ENCODE results near the gene ANKHD1. TPM values are rescaled to one million over a fixed set of nuclear protein-coding genes. Genes with fewer than 3 reads are reported as not detected.

The ANKHD1 gene
- total and polyA plus RNA-seq, 2 of the 8 experiments (the other 6 are each of a cell fraction or from before 2014, with no cell fraction given) = 69.9 to 108 TPM

DNA sequence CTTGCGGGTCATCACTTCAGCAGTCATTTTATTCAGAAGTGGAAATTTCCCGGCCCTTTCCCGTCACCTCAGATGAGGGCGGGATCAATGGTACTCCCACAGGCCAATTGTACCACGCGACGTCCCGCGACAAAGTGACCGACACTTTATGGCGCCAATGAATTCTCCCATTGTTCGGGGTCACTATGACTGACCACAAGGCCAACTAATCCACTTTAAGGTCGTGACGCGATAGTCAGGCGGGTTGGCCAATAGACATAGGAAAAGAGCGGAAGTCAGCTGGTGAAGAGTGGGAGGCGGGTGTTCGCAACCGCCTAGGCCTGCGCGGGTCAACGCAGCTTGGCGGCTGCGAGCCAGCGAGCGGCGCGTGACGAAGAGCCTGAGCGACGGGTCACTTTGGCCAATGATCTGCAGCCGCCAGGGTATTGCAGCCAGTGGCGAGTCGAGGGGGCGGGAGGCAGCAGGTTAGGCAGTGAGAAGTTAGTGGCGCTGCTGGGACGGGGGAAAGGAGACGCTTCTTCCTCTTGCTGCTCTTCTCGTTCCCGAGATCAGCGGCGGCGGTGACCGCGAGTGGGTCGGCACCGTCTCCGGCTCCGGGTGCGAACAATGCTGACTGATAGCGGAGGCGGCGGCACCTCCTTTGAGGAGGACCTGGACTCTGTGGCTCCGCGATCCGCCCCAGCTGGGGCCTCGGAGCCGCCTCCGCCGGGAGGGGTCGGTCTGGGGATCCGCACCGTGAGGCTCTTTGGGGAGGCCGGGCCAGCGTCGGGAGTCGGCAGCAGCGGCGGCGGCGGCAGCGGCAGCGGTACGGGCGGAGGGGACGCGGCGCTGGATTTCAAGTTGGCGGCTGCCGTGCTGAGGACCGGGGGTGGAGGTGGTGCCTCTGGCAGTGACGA lies at the start of gene ANKHD1 (continued):
- TF ChIP-seq SIN3A (conservative IDR thresholded peaks at IDR 0.05 in 1 of 2, IDR thresholded peaks at IDR 0.05 in 1 of 2; ENCODE audit: low read depth in 1 of 2, low read length in 2 of 2) = peak in 1 of 2 experiments; percentile 22; a peak in 1 of 4 replicates
- TF ChIP-seq RNF2 (IDR thresholded peaks at IDR 0.05; ENCODE audit: borderline replicate concordance, low read depth, low read length, missing control alignments, poor library complexity, severe bottlenecking) = no peak
- no peak for TF ChIP-seq NANOG (IDR thresholded peaks at IDR 0.05; ENCODE audit: insufficient read depth, low read depth, low read length, poor library complexity, severe bottlenecking)
- no peak for TF ChIP-seq EP300 (IDR thresholded peaks at IDR 0.05; ENCODE audit: borderline replicate concordance in 1 of 2, low read depth in 2 of 2, low read length in 2 of 2)
- no peak for TF ChIP-seq RXRA (IDR thresholded peaks at IDR 0.05; ENCODE audit: insufficient read depth, low read depth, low read length)
- TF ChIP-seq POLR2AphosphoS5 (IDR thresholded peaks at IDR 0.05; ENCODE audit: low read depth, low read length) = peak; percentile 94
- TF ChIP-seq SRF (IDR thresholded peaks at IDR 0.05; ENCODE audit: low read depth, low read length) = no peak
- TF ChIP-seq RAD21 (IDR thresholded peaks at IDR 0.05 in 1 of 2, conservative IDR thresholded peaks at IDR 0.05 in 1 of 2; ENCODE audit: low read depth in 2 of 2, low read length in 2 of 2) = no peak
- peak; percentile 90; the same call in 1 of the 2 replicates for TF ChIP-seq GABPA (IDR thresholded peaks at IDR 0.05; ENCODE audit: borderline replicate concordance, insufficient read depth, low read length)
- 0 out of 2 replicates have a peak, but pooled peaks have one; percentile 3 for TF ChIP-seq TEAD4 (IDR thresholded peaks at IDR 0.05; ENCODE audit: low read depth, low read length)
- no peak for TF ChIP-seq JUN (IDR thresholded peaks at IDR 0.05; ENCODE audit: low read depth, low read length)
- no peak for TF ChIP-seq KDM5A (IDR thresholded peaks at IDR 0.05; ENCODE audit: low read length)
- TF ChIP-seq JUND (IDR thresholded peaks at IDR 0.05; ENCODE audit: low read length) = no peak
- TF ChIP-seq GTF2F1 (IDR thresholded peaks at IDR 0.05; ENCODE audit: borderline replicate concordance, low read depth, low read length) = peak; percentile 27; the same call in 1 of the 2 replicates
- no peak for TF ChIP-seq KDM1A (IDR thresholded peaks at IDR 0.05; ENCODE audit: borderline replicate concordance, low read length)
- peak; percentile 99 for TF ChIP-seq SP1 (IDR thresholded peaks at IDR 0.05; ENCODE audit: low read depth, low read length)
- peak; percentile 96 for TF ChIP-seq CHD2 (IDR thresholded peaks at IDR 0.05; ENCODE audit: low read length)
- no peak for TF ChIP-seq CEBPB (IDR thresholded peaks at IDR 0.05; ENCODE audit: low read depth, low read length)
- TF ChIP-seq, protein P1, sequence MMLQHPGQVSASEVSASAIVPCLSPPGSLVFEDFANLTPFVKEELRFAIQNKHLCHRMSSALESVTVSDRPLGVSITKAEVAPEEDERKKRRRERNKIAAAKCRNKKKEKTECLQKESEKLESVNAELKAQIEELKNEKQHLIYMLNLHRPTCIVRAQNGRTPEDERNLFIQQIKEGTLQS (IDR thresholded peaks at IDR 0.05; ENCODE audit: insufficient read depth, low read depth, low read length) = no peak
- TF ChIP-seq, protein P2, sequence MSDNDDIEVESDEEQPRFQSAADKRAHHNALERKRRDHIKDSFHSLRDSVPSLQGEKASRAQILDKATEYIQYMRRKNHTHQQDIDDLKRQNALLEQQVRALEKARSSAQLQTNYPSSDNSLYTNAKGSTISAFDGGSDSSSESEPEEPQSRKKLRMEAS (IDR thresholded peaks at IDR 0.05) = peak; percentile 47; the same call in 1 of the 2 replicates
- peak; percentile 35 for TF ChIP-seq NRF1 (IDR thresholded peaks at IDR 0.05; ENCODE audit: low read depth, low read length)
- peak; percentile 94 for TF ChIP-seq TAF1 (IDR thresholded peaks at IDR 0.05; ENCODE audit: low read depth, low read length)

Measured in H1 (cell line).